ENCODE results near the gene DPH2.

The DPH2 gene

GRCh38 chr1:43970502-43970901 is 692 bp downstream of the DPH2 start:
- DNase-seq, result no peak

DNA sequence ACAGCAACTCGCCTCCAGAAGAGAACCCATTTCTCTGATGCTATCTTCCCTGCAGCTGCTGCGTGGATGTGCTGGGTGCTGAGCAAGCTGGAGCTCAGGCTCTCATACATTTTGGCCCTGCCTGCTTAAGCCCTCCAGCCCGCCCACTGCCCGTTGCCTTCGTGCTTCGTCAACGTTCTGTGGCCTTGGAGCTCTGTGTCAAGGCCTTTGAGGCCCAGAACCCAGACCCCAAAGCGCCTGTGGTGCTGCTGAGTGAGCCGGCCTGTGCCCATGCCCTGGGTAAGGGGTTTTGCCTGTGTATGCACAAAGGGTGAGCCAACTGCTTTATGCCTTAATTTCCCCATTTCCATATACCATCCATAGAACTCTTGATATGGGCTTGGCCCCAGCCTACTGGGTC is 1.1 kb downstream of the DPH2 start:
- DNase-seq, result no peak

- no peak for DNase-seq
These were observed 1.6 kb downstream of the DPH2 start for GRCh38 chr1:43971336-43971980.

DNA sequence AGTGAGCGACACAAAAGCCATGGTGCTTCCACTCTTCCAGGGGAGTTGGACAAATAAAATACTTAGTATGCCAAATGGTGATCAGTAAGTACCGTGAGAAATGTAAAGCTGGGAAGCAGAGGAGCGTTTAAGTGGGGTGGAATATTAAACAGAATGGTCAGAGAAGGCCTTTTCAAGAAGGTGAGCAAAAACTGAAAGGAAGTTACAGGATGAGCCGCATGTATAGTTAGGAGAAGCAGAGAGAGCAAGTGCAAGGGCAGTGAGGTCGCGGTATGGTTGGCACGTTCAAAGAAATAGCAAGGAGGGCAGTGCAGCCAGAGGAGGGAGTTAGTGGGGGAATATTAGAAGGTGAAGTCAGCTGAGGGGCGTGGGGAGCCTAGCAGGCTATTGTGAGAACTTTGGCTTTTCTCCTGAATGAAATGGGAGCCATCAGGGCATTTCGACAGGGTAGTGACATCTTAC is 4.2 kb downstream of the DPH2 start:
- no peak for DNase-seq

DNA sequence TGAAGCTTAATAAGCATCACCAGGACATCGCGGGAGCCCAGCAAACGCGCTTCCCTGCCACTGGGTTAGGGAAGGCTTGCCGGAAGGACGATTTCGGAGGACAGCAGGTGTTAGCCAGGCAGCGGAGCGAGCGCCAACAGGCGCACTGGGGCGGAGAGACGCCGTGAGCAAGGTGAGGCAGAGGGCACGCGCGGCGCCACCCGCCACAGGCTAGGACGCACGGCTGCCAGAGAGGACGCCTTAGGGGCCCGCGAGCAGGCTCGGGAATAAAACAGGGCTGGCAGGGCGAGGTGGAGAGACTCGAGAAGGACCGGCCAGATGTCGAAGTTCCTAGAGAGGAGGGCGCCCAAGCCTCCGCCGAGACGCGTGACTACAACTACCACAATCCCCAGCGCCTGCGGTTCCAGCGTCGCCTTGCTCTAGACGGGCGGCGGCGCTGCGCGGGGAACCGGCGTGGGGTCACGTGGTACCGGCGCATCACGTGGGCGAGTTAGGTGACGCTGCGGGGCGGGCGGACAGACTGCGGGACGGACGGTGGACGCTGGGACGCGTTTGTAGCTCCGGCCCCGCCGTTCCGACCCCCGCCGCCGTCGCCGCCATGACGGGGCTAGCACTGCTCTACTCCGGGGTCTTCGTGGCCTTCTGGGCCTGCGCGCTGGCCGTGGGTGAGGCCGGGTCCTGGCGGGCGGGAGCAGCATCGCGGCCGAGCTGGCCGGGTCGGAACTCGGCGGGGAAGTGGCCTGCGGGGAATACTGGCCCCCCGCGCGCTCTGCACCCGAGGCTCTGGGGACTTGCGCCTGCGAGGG is 4.8 kb downstream of the DPH2 start, which contains the start of gene ATP6V0B:
ATP6V0B (plus strand) TSS at position 518 of the 806 bp plus-strand sequence; CDS start at position 599, 81 bp downstream.
- DNase-seq, result peak; percentile 85 to 94

- no peak for DNase-seq
These were observed 5.6 kb downstream of the DPH2 start for GRCh38 chr1:43975249-43975961.

GRCh38 chr1:43976045-43976444 is 6.2 kb downstream of the DPH2 start:
- no peak for DNase-seq

- DNase-seq, result no peak
These were observed 7.1 kb downstream of the DPH2 start for GRCh38 chr1:43976890-43977289.

DNA sequence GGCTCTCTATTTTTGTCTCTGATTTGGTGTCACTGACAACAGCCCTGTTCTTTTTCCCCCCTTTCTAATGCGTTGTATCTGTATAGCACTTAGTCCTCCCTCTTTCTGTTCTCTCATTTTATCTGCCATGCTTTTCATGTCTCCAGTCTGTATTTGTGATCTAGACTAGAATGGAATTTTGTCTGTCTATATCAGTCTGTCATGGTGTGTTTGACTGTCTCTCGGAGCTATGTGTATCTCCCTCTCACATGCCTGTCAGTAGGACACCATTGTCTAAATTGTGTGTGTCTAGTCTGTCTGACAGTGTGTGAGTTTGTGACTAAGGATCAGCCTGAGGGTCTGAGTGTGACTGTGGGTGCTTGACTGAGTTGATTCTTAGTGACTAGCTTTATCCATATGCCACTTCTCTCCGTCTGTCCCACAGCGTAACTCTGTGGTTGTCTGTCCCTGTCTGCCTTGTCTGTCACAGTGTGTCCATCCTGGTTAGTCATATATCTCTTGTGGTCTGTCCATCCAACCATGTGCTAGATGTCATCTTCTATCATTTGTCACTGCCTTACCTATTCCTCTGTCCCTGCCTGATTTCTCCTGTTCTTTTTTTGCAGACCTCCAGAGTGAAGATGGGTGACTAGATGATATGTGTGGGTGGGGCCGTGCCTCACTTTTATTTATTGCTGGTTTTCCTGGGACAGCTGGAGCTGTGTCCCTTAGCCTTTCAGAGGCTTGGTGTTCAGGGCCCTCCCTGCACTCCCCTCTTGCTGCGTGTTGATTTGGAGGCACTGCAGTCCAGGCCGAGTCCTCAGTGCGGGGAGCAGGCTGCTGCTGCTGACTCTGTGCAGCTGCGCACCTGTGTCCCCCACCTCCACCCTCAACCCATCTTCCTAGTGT is 7.8 kb downstream of the DPH2 start:
- DNase-seq, result no peak

DNA sequence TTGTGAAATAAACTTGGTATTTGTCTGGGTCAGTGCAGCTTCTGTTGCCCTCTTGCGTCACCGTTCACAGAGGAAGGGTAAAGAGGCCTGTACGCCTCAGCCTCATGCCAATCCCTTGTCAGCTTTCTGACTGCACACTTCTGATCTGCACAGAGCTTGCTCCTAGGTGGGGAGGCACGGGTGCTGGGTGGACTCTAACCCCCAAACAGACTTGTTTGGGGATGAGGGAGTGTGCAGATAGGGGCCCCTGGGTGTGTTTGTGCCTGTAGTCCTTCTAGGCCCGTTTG is 8.4 kb downstream of the DPH2 start:
- DNase-seq, result no peak

- peak in 1 of 2 experiments; percentile 41 for DNase-seq
These were observed 8.9 kb downstream of the DPH2 start, which contains the start of gene B4GALT2 for GRCh38 chr1:43978551-43979260. Gene B4GALT2, plus strand, starts transcription at chr1:43979210. Its CDS starts 1,951 bp downstream, at chr1:43981161.

DNA sequence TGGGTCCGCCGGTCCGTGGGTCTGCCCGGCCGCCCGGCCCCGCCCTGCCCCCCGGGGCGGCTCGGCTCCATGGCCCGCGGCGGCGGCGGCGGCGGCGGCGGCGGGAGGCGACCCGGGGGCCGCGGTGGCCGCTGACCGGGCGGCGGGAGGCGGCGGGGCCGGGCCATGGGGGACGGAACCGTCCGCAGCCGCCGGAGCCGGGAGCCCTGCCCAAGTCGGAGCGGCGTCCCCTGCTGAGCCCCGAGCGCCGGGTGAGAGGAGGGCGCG is 9.4 kb downstream of the DPH2 start:
- DNase-seq, result no peak

- peak in 1 of 2 experiments; percentile 35 for DNase-seq
These were observed 9.9 kb downstream of the DPH2 start for GRCh38 chr1:43979528-43980254.

GRCh38 chr1:43980255-43981134 is 10.7 kb downstream of the DPH2 start:
- DNase-seq, result no peak

DNA sequence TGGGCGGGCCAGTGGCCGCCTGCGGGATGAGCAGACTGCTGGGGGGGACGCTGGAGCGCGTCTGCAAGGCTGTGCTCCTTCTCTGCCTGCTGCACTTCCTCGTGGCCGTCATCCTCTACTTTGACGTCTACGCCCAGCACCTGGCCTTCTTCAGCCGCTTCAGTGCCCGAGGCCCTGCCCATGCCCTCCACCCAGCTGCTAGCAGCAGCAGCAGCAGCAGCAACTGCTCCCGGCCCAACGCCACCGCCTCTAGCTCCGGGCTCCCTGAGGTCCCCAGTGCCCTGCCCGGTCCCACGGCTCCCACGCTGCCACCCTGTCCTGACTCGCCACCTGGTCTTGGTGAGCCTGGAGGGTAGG is 11.3 kb downstream of the DPH2 start:
- DNase-seq, result no peak

- no peak for DNase-seq
These were observed 11.8 kb downstream of the DPH2 start for GRCh38 chr1:43981636-43982035.

DNA sequence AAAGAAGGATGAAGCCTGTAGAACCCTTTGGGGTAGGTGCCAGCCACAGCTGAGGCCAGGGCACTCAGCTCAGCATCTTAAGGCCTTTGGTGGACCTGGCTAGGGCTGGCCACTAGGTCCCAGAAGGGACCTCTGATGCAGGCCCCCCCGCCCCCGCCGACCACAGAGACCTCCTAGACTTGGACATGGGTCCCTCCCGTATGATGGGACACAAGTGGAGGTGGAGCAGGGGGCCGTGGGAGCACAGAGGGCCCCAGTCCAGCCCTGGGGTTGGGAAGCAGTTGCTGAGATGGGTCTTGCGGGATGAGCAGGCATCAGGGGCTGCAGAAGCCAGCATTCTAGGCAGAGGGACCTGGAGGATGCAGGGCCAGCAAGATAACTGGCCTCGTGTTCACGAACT is 12.4 kb downstream of the DPH2 start:
- DNase-seq, result no peak

DNA sequence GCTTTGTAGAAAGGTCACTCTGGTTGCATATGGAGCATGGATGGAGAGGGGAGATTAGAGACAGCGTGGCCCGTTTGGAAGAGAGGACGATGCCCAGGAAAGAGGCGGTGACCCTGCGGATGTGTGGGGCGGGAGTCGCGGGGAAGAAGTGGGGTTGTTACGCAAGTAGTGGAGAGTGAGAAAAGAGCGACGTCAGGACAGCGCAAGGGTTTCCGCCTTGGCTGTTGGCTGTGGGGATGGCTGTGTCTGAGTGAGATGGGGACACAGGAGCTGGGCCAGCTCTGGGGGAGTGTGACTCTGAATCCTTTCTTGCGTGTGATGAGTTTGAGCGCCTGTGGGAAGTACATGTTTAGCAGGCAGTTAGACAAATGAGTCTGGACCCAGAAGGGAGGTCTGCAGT is 13.0 kb downstream of the DPH2 start:
- no peak for DNase-seq

GRCh38 chr1:43983253-43983899 is 13.6 kb downstream of the DPH2 start:
- no peak for DNase-seq

DNA sequence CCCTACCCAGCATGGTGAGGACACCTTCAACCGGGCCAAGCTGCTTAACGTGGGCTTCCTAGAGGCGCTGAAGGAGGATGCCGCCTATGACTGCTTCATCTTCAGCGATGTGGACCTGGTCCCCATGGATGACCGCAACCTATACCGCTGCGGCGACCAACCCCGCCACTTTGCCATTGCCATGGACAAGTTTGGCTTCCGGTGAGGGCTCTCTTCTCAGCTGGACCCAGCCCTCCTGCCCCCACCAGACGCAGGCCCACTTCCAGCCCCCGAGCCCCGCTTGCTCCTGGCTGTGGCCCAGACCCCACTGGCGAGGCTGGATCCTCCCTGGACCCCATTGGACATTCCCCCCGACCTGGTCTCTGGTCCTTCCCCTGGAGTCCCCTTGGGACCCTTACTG is 15.0 kb downstream of the DPH2 start:
- DNase-seq, result no peak
